ENCODE results near the gene ABCC1. TPM values are rescaled to one million over a fixed set of nuclear protein-coding genes. Genes with fewer than 3 reads are reported as not detected.

ABCC1 gene
- total RNA-seq, 1 experiment from 2014 or later, result 61.9 TPM

DNA sequence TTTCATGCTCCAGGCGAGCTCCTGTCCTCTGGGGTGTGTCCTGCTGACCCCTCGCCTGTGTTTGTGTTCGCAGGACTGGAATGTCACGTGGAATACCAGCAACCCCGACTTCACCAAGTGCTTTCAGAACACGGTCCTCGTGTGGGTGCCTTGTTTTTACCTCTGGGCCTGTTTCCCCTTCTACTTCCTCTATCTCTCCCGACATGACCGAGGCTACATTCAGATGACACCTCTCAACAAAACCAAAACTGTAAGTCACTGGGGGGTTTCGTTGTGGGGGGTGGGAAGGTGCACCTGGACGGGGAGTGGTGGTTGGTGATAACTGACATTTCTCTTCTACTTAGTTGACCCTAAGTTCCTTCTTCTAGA is 58.3 kb downstream of the ABCC1 start:
- no peaks in the 10 kb centered on the region for H3K4me1 Mint-ChIP-seq
- ATAC-seq (no peak), DNase-seq (ENCODE audit: low spot score) (no peak)
- H3K27me3 Mint-ChIP-seq (ENCODE audit: low read depth), result no peaks in the 10 kb centered on the region
- TF ChIP-seq ELF4 (CRISPR knock-in tag; IDR thresholded peaks at IDR 0.05; ENCODE audit: low read depth) (no peak), FOXK1 (CRISPR knock-in tag; IDR thresholded peaks at IDR 0.05) (no peak), IRF2 (CRISPR knock-in tag; IDR thresholded peaks at IDR 0.05; ENCODE audit: borderline replicate concordance, low read depth) (no peak), E2F1 (CRISPR knock-in tag; IDR thresholded peaks at IDR 0.05) (no peak), JAZF1 (CRISPR knock-in tag; IDR thresholded peaks at IDR 0.05) (no peak), PREB (CRISPR knock-in tag; IDR thresholded peaks at IDR 0.05; ENCODE audit: borderline replicate concordance) (no peak)
- TF ChIP-seq, protein P1, sequence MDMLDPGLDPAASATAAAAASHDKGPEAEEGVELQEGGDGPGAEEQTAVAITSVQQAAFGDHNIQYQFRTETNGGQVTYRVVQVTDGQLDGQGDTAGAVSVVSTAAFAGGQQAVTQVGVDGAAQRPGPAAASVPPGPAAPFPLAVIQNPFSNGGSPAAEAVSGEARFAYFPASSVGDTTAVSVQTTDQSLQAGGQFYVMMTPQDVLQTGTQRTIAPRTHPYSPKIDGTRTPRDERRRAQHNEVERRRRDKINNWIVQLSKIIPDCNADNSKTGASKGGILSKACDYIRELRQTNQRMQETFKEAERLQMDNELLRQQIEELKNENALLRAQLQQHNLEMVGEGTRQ (CRISPR knock-in tag; IDR thresholded peaks at IDR 0.05), result no peak
- peaks cover 23% of the 10 kb centered on the region for H3K36me3 Mint-ChIP-seq
- ChIA-PET POLR2A (interaction anchor here (0.5 kb wide), 1 partner anchor 23 kb away, joined by 3 read pairs; no protein-coding TSS in a partner anchor), CTCF (interaction anchor here (0.5 kb wide), 1 partner anchor 129 kb away, joined by 4 read pairs; no protein-coding TSS in a partner anchor)
- no peak overlapping the region for H3K27ac Mint-ChIP-seq
- H3K4me3 Mint-ChIP-seq, result no peak overlapping the region
- H3K9me3 Mint-ChIP-seq, result no peaks in the 10 kb centered on the region

- H3K4me1 Mint-ChIP-seq, result no peaks in the 10 kb centered on the region
- H3K27ac Mint-ChIP-seq, result no peak overlapping the region
- no peak for TF ChIP-seq CREB1 (CRISPR knock-in tag; IDR thresholded peaks at IDR 0.05)
- TF ChIP-seq CREM (CRISPR knock-in tag; IDR thresholded peaks at IDR 0.05), result no peak
- TF ChIP-seq ZNF138 (CRISPR knock-in tag; conservative IDR thresholded peaks at IDR 0.05), result no peak
- no peak for TF ChIP-seq KAT7 (CRISPR knock-in tag; IDR thresholded peaks at IDR 0.05; ENCODE audit: borderline replicate concordance)
- TF ChIP-seq E2F1 (CRISPR knock-in tag; IDR thresholded peaks at IDR 0.05), result no peak
- TF ChIP-seq, protein P2, sequence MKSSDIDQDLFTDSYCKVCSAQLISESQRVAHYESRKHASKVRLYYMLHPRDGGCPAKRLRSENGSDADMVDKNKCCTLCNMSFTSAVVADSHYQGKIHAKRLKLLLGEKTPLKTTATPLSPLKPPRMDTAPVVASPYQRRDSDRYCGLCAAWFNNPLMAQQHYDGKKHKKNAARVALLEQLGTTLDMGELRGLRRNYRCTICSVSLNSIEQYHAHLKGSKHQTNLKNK (CRISPR knock-in tag; IDR thresholded peaks at IDR 0.05), result no peak
- no peak for TF ChIP-seq ZNF671 (CRISPR knock-in tag; IDR thresholded peaks at IDR 0.05)
- no peak for TF ChIP-seq ATF6 (CRISPR knock-in tag; IDR thresholded peaks at IDR 0.05)
- POLR2A ChIA-PET, result no interaction called here
- H3K36me3 Mint-ChIP-seq, result peaks cover 25% of the 10 kb centered on the region
- DNase-seq (ENCODE audit: low spot score), result no peak
- CTCF ChIA-PET, result interaction anchor here (1.0 kb wide), 1 partner anchor 54 kb away, joined by 3 read pairs; no protein-coding TSS in a partner anchor
- ATAC-seq, result no peak
- no peaks in the 10 kb centered on the region for H3K27me3 Mint-ChIP-seq (ENCODE audit: low read depth)
- no peak overlapping the region for H3K4me3 Mint-ChIP-seq
- H3K9me3 Mint-ChIP-seq, result no peaks in the 10 kb centered on the region
Measured at GRCh38 chr16:16008666-16009065, 59.2 kb downstream of the ABCC1 start.

DNA sequence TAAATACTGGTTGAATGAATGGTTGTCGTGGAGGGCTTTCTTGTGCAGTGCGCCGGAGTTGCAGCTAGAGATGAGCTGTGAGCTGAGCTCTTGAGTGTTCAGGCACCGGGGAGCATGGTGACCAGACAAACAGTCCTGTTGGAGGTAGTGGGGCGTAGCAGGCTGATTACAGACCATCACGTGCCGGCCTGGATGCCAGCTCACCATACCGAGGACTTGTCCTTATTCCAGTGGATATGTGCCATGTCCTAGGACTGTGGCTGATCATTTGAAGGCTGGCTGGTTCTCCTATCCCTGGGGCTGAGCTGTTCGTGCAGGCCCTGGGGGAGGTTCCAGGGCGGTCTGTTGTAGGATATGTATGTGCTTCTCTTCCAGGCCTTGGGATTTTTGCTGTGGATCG is 60.0 kb downstream of the ABCC1 start:
- ChIA-PET POLR2A (no interaction called here), CTCF (interaction anchor here (1.0 to 1.2 kb wide), 2 partner anchors 21 to 53 kb away, joined by 3 read pairs; no protein-coding TSS in a partner anchor)
- Mint-ChIP-seq H3K36me3 (peaks cover 28% of the 10 kb centered on the region), H3K4me3 (no peak overlapping the region), H3K27me3 (ENCODE audit: low read depth) (no peaks in the 10 kb centered on the region), H3K27ac (peak overlapping the region; percentile 23; the same call in 1 of the 2 replicates), H3K4me1 (no peaks in the 10 kb centered on the region), H3K9me3 (no peaks in the 10 kb centered on the region)
- no peak for ATAC-seq
- no peak for DNase-seq (ENCODE audit: low spot score)
- TF ChIP-seq HMGA2 (CRISPR knock-in tag; IDR thresholded peaks at IDR 0.05) (no peak), GRHL2 (CRISPR knock-in tag; IDR thresholded peaks at IDR 0.05; ENCODE audit: insufficient replicate concordance, severe bottlenecking) (no peak), MAX (CRISPR knock-in tag; IDR thresholded peaks at IDR 0.05) (no peak), PRRX2 (CRISPR knock-in tag; IDR thresholded peaks at IDR 0.05) (no peak), RORB (CRISPR knock-in tag; IDR thresholded peaks at IDR 0.05) (no peak), SMAD3 (CRISPR knock-in tag; IDR thresholded peaks at IDR 0.05; ENCODE audit: borderline replicate concordance) (no peak), NFYB (CRISPR knock-in tag; conservative IDR thresholded peaks at IDR 0.05; ENCODE audit: low read depth) (no peak), ZNF396 (CRISPR knock-in tag; IDR thresholded peaks at IDR 0.05; ENCODE audit: borderline replicate concordance) (no peak), ZNF416 (CRISPR knock-in tag; IDR thresholded peaks at IDR 0.05) (no peak), E2F1 (CRISPR knock-in tag; IDR thresholded peaks at IDR 0.05) (no peak), ZNF121 (CRISPR knock-in tag; IDR thresholded peaks at IDR 0.05) (no peak), KAT7 (CRISPR knock-in tag; IDR thresholded peaks at IDR 0.05; ENCODE audit: borderline replicate concordance) (no peak), IRF2 (CRISPR knock-in tag; IDR thresholded peaks at IDR 0.05; ENCODE audit: borderline replicate concordance, low read depth) (no peak), OVOL2 (CRISPR knock-in tag; IDR thresholded peaks at IDR 0.05; ENCODE audit: borderline replicate concordance) (no peak)

Data from WTC11 (cell line).